ENCODE data around the gene TBC1D19. TPM values are rescaled to one million over a fixed set of nuclear protein-coding genes. Genes with fewer than 3 reads are reported as not detected.

Gene TBC1D19
- total and polyA plus RNA-seq, 9 of the 15 experiments (the other 6 are each of a cell fraction or from before 2014, with no cell fraction given) = 0.73 to 5.6 (median 3.7) TPM

DNA sequence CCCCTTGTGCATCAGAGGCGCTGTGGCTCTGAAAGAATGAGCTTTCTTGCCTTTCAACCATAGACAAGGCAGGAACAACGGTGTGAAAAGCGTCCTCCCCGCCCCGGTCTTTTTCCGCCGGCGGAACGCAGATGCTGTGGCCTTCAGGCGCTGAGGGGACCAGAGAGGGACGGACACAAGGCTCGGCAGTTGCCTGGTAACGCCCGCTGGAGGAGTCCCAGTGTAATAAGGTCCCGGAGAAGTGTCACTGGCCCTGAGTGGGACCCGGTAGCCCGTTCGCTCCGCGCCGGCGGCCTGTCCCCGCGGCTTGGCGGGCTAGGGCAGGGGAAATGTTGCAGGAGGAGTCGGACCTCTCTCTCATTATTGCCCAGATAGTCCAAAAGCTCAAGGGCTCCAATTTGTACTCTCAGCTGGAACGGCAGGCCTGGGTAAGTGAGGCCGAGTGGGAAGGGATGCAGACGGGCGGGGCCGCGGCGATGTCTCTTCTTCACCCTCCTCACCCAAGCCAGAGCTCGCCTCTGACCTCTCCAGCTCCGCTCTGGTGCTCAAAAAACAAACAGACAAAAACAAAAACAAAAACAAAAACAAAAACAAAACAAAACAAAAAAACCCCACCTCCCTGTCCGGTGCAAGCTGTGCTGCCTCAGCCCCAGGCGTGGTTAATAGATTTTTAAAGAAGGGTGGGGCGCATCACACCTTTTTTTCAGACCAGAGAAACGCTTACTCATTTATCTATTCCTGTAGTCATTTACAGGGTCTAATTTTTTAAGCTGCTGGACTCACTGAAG lies at the start of gene TBC1D19 (continued):
- TF ChIP-seq MED1 (CRISPR knock-in tag; IDR thresholded peaks at IDR 0.05; ENCODE audit: borderline replicate concordance) (no peak), ZNF668 (CRISPR knock-in tag; IDR thresholded peaks at IDR 0.05) (no peak), CBFA2T2 (conservative IDR thresholded peaks at IDR 0.05) (no peak), BMI1 (IDR thresholded peaks at IDR 0.05; ENCODE audit: low read length) (peak; percentile 40; the same call in 1 of the 2 replicates), TCFL5 (CRISPR knock-in tag; conservative IDR thresholded peaks at IDR 0.05) (no peak), ZNF175 (CRISPR knock-in tag; IDR thresholded peaks at IDR 0.05; ENCODE audit: low read depth) (no peak), NRF1 (conservative IDR thresholded peaks at IDR 0.05 in 1 of 2, IDR thresholded peaks at IDR 0.05 in 1 of 2) (no peak), SP2 (IDR thresholded peaks at IDR 0.05; ENCODE audit: extremely low read depth, low read depth, low read length, poor library complexity, severe bottlenecking) (no peak), ZNF197 (CRISPR knock-in tag; IDR thresholded peaks at IDR 0.05; ENCODE audit: low read depth) (no peak), BACH1 (tag; IDR thresholded peaks at IDR 0.05) (no peak), CUX1 (CRISPR knock-in tag; IDR thresholded peaks at IDR 0.05) (no peak), TAF15 (IDR thresholded peaks at IDR 0.05; ENCODE audit: low read depth, low read length) (no peak)
- TF ChIP-seq, protein P1, sequence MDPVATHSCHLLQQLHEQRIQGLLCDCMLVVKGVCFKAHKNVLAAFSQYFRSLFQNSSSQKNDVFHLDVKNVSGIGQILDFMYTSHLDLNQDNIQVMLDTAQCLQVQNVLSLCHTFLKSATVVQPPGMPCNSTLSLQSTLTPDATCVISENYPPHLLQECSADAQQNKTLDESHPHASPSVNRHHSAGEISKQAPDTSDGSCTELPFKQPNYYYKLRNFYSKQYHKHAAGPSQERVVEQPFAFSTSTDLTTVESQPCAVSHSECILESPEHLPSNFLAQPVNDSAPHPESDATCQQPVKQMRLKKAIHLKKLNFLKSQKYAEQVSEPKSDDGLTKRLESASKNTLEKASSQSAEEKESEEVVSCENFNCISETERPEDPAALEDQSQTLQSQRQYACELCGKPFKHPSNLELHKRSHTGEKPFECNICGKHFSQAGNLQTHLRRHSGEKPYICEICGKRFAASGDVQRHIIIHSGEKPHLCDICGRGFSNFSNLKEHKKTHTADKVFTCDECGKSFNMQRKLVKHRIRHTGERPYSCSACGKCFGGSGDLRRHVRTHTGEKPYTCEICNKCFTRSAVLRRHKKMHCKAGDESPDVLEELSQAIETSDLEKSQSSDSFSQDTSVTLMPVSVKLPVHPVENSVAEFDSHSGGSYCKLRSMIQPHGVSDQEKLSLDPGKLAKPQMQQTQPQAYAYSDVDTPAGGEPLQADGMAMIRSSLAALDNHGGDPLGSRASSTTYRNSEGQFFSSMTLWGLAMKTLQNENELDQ (CRISPR knock-in tag; IDR thresholded peaks at IDR 0.05; ENCODE audit: borderline replicate concordance) = no peak
- TF ChIP-seq, protein P2, sequence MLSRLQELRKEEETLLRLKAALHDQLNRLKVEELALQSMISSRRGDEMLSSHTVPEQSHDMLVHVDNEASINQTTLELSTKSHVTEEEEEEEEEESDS (CRISPR knock-in tag; IDR thresholded peaks at IDR 0.05) = no peak
- TF ChIP-seq, protein P3, sequence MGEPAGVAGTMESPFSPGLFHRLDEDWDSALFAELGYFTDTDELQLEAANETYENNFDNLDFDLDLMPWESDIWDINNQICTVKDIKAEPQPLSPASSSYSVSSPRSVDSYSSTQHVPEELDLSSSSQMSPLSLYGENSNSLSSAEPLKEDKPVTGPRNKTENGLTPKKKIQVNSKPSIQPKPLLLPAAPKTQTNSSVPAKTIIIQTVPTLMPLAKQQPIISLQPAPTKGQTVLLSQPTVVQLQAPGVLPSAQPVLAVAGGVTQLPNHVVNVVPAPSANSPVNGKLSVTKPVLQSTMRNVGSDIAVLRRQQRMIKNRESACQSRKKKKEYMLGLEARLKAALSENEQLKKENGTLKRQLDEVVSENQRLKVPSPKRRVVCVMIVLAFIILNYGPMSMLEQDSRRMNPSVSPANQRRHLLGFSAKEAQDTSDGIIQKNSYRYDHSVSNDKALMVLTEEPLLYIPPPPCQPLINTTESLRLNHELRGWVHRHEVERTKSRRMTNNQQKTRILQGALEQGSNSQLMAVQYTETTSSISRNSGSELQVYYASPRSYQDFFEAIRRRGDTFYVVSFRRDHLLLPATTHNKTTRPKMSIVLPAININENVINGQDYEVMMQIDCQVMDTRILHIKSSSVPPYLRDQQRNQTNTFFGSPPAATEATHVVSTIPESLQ (CRISPR knock-in tag; IDR thresholded peaks at IDR 0.05) = no peak
- TF ChIP-seq, protein P4, sequence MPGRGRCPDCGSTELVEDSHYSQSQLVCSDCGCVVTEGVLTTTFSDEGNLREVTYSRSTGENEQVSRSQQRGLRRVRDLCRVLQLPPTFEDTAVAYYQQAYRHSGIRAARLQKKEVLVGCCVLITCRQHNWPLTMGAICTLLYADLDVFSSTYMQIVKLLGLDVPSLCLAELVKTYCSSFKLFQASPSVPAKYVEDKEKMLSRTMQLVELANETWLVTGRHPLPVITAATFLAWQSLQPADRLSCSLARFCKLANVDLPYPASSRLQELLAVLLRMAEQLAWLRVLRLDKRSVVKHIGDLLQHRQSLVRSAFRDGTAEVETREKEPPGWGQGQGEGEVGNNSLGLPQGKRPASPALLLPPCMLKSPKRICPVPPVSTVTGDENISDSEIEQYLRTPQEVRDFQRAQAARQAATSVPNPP (IDR thresholded peaks at IDR 0.05; ENCODE audit: borderline replicate concordance, insufficient read depth, insufficient read length) = no peak
